HG02623 (cell line): ENCODE results near the gene AGFG2.
A peak's percentile ranks its signal among the peaks of the same experiment; 100 is the strongest.
"Not testable (repeated sequence)": the region's sequence is repeated elsewhere in the genome, so short reads cannot be mapped to it uniquely, and the experiment has no call there.

ENCODE experiments used
- ATAC-seq: cut with Tn5 transposase; IDR thresholded peaks from one replicate; pipeline ENCODE4 v1.9.1; 2021; ENCODE audit warnings: moderate library complexity; ENCODE audit not compliant: unreplicated experiment

AGFG2 gene, protein sequence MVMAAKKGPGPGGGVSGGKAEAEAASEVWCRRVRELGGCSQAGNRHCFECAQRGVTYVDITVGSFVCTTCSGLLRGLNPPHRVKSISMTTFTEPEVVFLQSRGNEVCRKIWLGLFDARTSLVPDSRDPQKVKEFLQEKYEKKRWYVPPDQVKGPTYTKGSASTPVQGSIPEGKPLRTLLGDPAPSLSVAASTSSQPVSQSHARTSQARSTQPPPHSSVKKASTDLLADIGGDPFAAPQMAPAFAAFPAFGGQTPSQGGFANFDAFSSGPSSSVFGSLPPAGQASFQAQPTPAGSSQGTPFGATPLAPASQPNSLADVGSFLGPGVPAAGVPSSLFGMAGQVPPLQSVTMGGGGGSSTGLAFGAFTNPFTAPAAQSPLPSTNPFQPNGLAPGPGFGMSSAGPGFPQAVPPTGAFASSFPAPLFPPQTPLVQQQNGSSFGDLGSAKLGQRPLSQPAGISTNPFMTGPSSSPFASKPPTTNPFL

DNA sequence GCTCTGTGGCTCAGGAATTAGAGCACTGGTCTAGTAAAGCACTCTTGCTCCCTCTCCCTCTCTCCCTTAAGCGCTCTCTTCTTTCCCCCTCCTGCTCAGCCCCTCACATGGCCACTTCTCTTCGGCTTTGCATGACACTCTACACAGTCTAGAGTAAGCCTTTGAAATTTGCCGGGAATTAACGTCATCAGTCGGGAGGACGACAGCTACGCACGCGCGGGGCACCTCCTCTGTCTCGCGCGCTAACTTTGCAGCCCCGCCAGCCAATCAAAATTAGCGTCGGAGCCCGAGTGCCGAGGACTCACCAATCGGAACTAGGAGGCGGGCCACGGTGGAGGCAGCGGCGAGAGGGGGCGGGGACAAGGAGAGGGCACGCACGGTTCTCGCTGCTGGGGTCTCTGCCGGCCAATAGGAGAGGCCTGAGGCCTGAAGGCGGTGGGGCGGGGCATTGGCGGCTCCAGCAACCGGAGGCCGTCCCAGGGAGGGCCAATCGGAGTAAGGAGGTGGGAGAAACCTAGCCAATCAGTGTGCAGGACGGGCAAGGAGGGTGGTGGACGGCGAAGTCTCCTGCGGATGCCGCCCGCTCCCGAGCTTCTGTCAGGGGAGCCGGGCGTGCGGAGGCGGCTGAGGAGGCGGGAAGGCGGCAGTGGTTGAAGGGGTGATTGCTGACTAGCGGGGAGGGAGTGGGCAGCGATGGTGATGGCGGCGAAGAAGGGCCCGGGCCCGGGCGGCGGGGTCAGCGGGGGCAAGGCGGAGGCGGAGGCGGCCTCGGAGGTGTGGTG is at the start of gene AGFG2:
Gene AGFG2 (plus strand): TSS at position 550 of the 782 bp plus-strand sequence. CDS start 144 bp downstream, at position 694.
- ATAC-seq: peak; percentile 91

GRCh38 chr7:100489824-100490223 is 49.2 kb upstream of the AGFG2 start:
- no peak for ATAC-seq

DNA sequence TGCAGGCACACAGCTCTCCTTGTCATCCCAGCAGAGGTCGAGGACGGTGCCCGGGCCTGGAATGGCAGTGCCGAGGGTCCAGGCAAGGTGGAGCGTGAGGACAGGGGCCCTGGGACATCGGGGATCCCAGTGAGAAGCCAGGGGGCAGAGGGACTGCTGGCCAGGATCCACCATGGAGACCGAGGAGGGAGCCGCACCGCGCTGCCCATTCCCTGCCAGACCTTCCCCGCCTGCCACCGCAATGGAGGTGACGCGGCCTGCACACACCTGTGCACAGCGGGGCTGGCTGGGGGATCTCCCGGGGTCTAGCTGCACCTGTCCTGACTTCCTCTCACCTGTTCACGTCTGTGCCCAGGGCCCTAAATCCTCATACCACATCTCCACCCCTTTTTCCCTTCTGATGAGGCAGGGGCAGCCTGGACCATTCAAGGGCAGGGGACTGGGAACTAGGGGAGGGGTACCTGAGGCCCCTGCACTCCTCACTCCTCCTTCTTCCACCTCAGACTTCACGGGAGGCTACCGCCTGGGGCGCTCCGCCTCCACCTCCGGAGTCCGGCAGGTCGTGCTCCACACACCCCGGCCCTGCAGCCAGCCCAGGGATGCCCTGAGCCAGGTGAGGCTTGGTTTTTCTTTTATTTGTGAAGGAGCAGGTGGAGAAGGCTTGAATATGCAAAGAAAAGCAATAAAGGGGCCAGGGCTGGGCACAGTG is 48.4 kb upstream of the AGFG2 start:
- ATAC-seq: no peak

DNA sequence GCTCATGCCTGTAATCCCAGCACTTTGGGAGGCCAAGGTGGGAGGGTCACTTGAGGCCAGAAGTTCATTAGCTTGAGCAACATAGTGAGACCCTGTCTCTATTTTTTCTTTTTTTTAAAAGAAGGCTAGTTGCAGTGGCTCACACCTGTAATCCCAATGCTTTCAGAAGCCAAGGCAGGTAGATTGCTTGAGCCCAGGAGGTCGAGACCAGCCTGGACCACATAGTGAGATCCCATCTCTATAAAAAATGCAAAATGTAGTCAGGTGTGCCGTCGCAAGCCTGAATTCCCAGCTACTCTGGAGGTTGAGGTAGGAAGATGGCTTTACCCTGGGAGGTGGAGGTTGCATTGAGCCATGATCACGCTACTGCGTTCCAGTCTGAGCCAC is 47.8 kb upstream of the AGFG2 start:
- ATAC-seq: no peak

GRCh38 chr7:100492738-100493475 is 46.1 kb upstream of the AGFG2 start:
- no peak for ATAC-seq

DNA sequence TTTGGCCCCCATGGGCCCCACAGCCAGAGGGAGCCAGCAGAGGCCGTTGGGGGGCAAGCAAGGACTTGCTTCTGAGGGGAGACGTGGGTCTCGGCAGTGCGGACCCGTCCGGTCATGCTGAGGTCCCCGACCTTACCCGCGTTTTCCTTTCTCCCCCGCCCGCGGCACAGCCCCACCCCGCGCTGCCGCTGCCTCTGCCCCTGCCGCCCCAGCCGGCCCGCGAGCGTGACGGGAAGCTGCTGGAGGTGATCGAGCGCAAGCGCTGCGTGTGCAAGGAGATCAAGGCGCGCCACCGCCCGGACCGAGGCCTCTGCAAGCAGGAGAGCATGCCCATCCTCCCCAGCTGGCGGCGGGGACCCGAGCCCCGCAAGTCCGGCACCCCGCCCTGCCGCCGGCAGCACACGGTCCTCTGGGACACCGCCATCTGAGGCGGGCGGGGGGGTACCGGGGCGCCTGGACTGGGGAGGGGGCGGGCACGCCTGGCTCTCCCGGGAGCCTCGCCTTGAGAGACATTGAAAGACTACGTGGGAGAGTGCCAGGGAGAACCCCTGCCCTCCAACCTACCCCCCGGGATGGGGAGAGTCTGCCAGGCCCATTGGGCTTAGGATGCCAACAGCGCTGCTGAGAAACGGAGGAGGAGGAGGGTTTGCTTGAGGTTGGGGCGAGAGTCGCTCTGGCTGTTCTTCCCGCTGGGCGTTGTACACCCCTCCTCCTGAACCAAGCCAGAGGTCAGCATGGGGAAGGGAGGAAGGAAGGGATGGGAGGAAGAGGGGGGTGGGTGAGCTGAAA is 45.3 kb upstream of the AGFG2 start:
- ATAC-seq: no peak

GRCh38 chr7:100496509-100496908 is 42.5 kb upstream of the AGFG2 start:
- ATAC-seq: no peak

DNA sequence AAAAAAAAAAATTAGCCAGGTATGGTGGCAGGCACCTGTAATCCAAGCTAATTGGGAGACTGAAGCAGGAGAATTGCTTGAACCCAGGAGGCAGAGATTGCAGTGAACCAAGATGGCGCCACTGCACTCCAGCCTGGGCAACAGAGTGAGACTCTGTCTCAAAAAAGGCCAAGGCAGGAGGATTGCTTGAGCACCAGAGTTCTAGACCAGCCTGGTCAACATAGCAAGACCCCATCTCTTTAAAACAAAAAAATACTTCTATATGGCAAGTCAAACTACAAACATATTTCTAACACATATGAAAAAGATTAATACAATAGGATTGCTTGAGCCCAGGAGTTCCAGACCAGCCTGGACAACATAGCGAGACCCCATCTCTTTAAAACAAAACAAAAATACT is 38.3 kb upstream of the AGFG2 start:
- ATAC-seq: not testable (repeated sequence)

DNA sequence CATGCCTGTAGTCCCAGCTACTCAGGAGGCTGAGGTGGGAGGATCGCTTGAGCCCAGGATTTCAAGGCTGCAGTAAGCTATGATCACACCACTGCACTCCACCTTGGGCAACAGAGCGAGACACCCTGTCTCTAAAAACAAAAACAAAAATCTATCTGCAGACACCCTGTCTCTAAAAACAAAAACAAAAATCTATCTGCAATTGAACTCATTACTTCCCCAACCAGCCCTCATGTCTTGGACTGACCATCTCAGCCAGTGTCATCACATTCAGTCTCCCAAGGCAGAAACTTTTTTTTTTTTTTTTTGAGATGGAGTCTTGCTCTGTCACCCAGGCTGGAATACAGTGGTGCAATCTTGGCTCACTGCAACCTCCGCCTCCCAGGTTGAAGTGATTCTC is 35.0 kb upstream of the AGFG2 start:
- ATAC-seq: not testable (repeated sequence)

- ATAC-seq: no peak
These were observed 34.0 kb upstream of the AGFG2 start for GRCh38 chr7:100504887-100505611.

DNA sequence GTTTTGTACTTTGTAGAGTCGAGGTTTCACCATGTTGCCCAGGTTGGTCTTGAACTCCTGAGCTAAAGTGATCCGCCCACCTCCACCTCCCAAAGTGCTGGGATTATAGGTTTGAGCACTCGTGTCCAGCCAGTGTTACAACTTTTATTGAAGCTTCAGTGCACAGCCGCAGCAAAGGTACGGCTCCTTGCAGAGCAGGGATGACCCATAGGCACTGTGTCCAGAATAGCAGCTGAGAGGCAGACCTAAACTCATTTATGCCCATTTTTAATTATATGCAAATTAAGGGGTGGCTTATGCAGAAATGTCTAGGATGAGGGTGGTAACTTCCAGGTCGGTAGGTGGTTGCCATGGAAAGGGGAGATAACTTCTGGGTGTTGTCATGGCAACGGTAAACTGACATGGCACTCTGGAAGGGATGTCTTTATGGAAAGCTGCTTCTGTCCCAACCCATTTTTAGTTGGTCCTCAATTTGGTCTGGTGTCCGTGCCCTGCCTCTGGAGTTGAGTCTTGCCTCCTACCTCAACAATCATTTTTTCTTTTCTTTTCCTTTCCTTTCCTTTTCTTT is 32.6 kb upstream of the AGFG2 start:
- no peak for ATAC-seq

GRCh38 chr7:100509231-100509630 is 29.8 kb upstream of the AGFG2 start:
- ATAC-seq: no peak

DNA sequence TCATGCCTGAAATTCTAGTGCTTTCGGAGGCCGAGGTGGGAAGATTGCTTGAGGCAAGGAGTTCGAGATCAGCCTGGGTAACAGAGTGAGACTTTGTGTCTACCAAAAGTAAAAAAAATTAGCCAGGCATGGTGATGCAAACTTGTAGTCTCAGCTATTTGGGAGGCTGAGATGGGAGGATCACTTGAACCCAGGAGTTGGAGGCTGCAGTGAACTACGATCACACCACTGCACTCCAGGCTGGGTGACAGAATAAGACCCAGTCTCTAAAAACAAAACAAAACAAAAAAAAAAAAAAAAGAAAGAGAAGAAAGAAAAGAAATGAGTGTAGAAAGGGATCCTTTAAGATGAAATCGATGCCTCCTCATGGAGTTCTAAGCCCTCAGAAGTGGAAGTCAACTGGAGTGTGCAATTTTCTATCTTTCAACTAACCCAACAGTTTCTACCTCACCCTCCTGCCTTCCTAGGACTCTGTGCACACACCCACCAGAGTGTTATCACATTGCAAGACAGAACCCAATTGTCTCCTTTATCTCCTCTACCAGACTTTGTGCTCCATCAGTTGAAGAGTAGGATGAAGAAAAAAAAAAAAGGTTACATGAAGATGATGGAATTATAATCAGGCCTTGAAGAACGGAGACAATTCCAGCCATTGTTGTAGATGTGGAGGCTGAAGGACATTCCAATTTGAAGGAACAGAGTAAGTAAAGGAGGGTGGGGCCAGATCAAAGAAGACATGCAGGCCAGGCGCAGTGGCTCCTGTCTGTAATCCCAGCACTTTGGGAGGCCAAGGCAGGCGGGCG is 28.4 kb upstream of the AGFG2 start:
- no peak for ATAC-seq

GRCh38 chr7:100513212-100513810 is 25.7 kb upstream of the AGFG2 start:
- no peak for ATAC-seq

DNA sequence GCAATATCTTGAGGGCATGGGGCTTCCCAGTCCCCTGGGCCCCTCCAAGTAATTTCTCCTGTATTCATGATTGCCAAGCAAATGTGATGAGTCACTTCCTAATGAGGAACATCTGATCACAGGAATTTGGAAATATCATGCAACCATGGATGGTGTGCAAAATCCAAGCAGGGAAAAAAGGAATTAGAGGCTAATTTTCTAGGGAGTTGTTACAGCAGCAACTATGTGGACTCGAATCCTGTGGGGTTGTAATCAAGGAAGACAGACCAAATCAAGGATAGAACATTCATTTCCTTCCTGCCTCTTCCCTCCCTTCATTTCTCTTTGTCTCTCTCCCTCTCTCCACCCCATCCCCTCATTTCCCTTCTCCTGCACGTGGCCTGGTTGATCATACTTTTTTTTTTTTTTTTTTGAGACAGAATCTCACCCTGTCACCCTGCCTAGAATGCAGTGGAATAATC is 23.9 kb upstream of the AGFG2 start:
- ATAC-seq: no peak

DNA sequence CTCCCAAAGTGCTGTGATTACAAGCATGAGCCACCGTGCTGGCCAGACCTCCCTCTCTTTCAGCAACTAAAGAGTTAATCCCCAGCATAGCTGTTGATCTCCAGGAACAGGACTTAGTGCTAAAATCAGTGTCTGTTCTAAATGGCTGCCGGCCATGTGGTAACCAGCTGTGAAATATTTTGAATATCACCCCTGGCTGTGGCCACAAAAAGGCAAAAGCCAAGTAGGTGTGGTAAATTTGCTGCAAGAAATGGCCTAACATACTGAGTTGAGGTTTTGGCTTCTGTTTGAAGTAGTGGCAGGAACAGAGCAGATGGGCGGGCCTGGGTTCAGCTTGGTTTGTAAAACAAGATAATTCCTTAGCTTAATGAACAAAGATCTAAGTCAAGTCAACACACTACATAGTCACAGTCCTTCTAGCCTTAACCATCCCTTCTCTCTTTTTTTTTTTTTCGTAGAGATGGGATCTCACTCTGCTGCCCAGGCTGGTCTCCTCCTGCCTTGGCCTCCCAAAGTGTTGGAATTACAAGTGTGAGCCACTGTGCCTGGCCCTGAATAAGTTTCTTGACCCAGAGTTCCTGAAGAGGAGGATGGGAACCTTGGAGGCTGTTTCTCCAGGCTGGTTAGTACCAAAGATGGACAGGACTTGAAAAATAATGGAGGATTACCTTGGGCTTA is 22.7 kb upstream of the AGFG2 start:
- ATAC-seq: no peak

- no peak for ATAC-seq
These were observed 21.7 kb upstream of the AGFG2 start for GRCh38 chr7:100517305-100517704.
